AG04450 (cell line): Measurements from ENCODE around the gene ARHGEF5. TPM values are rescaled to one million over a fixed set of nuclear protein-coding genes. Genes with fewer than 3 reads are reported as not detected.
"Not testable (repeated sequence)": the region's sequence is repeated elsewhere in the genome, so short reads cannot be mapped to it uniquely, and the experiment has no call there.

Source experiments
- CTCF ChIA-PET: fragments of 300-600, 350-600 bp; formaldehyde crosslinking; extraction: SDS; loops from one replicate; lab custom pipeline; 2022; ENCODE audit warnings: antibody characterized with exemption, inconsistent platforms; lab: Charles Lee
- POLR2A ChIA-PET: fragments of 350-600 bp; formaldehyde crosslinking; extraction: SDS; loops from one replicate; lab custom pipeline; 2021; ENCODE audit warnings: antibody characterized with exemption, inconsistent platforms; lab: Yijun Ruan, JAX
- DNase-seq: peaks from one replicate; pipeline ENCODE4 v3.0.0-alpha.2; 2011; ENCODE audit warnings: low read depth, low spot score
- H3K27ac ChIP-seq: one replicate; pipeline ENCODE4 v1.5.1; 2012; ENCODE audit warnings: low read depth, low read length, control low read depth
- H3K27me3 ChIP-seq: one replicate; pipeline ENCODE4 v1.6.0; 2012; ENCODE audit warnings: low read length; ENCODE audit not compliant: control insufficient read depth, insufficient read depth
- H3K4me3 ChIP-seq: 2 replicates; pipeline ENCODE4 v1.5.1; 2011; ENCODE audit warnings: mild to moderate bottlenecking, low read depth, low read length, control low read depth
- H3K9me3 ChIP-seq: 2 replicates; pipeline ENCODE4 v1.5.1; 2012; ENCODE audit warnings: low read length; ENCODE audit not compliant: control insufficient read depth, insufficient read depth
- CTCF ChIP-seq: IDR thresholded peaks from 2 replicates; pipeline ENCODE4 v1.5.1; 2011; ENCODE audit warnings: low read depth, low read length, control low read depth, inconsistent platforms
- polyA plus RNA-seq: library from polyadenylated mRNA; depleted of rRNA; stranded (reverse); fragments of >200 nt; gene quantifications from 2 replicates; pipeline ENCODE4 v1.2.3, GENCODE V29; 2011; rRNA removed

The ARHGEF5 gene
- polyA plus RNA-seq, 1 experiment, result 0.47 TPM

DNA sequence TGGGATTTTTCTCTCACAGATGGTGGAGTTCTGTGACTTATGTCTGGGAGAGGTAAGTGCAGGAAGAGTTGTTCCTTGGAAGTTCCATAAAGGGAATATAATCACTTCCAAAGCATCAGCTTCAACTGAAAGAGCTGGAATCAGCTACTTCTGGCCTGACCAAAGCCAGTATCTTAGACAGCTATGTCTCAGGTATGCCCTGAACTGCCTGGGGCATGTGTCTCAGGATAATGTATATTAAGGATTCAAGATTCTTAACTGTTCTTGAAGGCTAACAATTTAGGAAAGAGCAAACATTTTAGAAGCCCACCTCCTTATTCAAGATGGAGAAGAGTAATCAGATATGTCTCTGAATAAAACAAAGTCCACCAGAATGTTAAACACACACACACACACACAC, 60.7 kb downstream of the ARHGEF5 start:
- no peak for TF ChIP-seq CTCF
- H3K9me3 ChIP-seq, result peaks cover 10% of the 10 kb centered on the region; the same call in 1 of the 2 replicates
- H3K27ac ChIP-seq, result no peak overlapping the region
- no peak for DNase-seq
- no peaks in the 10 kb centered on the region for H3K27me3 ChIP-seq
- no peak overlapping the region for H3K4me3 ChIP-seq
- POLR2A ChIA-PET, result no interaction called here
- CTCF ChIA-PET, result interaction anchor here (0.6 kb wide), 1 partner anchor 22 kb away, joined by 3 read pairs; no protein-coding TSS in a partner anchor

DNA sequence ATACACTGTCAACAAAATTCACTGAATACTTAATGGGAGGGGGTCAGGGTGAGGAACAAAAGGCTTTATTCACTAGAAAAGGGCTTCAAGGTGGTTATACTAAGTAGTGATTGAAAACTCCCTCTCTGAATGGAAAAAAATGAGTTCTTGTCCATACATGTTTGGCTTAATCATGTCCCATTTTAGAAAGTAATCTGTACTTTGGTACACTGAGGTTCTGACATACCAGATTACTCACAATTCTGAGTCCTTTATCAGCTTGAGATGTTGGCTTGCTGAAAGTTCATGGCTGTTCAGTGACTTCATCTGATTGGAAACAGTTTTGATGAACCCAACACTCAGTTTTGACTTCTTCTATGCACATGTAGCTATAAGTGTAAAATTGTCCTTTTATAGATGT, 61.1 kb downstream of the ARHGEF5 start:
- Histone ChIP-seq H3K27ac (no peak overlapping the region), H3K4me3 (no peak overlapping the region), H3K27me3 (no peaks in the 10 kb centered on the region), H3K9me3 (peaks cover 7% of the 10 kb centered on the region; the same call in 1 of the 2 replicates)
- no peak for DNase-seq
- CTCF ChIA-PET, result no interaction called here
- POLR2A ChIA-PET, result no interaction called here
- TF ChIP-seq CTCF, result no peak

- POLR2A ChIA-PET, H3K9me3 ChIP-seq, DNase-seq, H3K27ac ChIP-seq, H3K4me3 ChIP-seq, H3K27me3 ChIP-seq, CTCF ChIA-PET: not testable (repeated sequence)
Observed at GRCh38 chr7:144418931-144419330, 63.7 kb downstream of the ARHGEF5 start.

GRCh38 chr7:144427539-144427938, 72.3 kb downstream of the ARHGEF5 start:
- H3K27me3 ChIP-seq, DNase-seq, H3K4me3 ChIP-seq, H3K27ac ChIP-seq, POLR2A ChIA-PET, H3K9me3 ChIP-seq, CTCF ChIA-PET: not testable (repeated sequence)

DNA sequence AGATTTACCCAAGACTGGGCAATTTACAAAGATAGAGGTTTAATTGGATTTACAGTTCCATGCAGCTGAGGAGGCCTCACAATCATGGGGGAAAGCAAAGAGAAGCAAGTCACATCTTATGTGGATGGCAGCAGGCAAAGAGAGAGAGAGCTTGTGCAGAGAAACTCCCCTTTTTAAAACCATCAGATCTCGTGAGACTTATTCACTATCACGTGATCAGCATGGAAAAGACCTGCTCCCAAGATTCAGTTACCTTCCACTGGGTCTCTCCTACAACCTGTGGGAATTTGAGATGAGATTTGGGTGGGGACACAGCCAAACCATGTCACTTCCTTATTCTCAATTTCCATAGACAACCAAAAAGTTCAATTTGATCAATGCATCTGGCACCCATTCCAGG, 73.2 kb downstream of the ARHGEF5 start:
- H3K4me3 ChIP-seq, result no peak overlapping the region
- peaks cover 10% of the 10 kb centered on the region for H3K9me3 ChIP-seq
- no peaks in the 10 kb centered on the region for H3K27me3 ChIP-seq
- TF ChIP-seq CTCF, result no peak
- no peak for DNase-seq
- no peak overlapping the region for H3K27ac ChIP-seq
- ChIA-PET CTCF (no interaction called here), POLR2A (no interaction called here)

Other genes with a start within 250 kb of the ARHGEF5 start
- gene OR2A2, start 245.8 kb upstream of the ARHGEF5 start, polyA plus RNA-seq, result not detected in 2 replicates
- gene OR2A14, start 232.2 kb upstream of the ARHGEF5 start, polyA plus RNA-seq, result not detected in 2 replicates
- gene CTAGE4, start 171.9 kb upstream of the ARHGEF5 start, polyA plus RNA-seq, result 0.04 TPM in 1 of 2 replicates, not detected in the other
- gene ARHGEF35, start 159.6 kb upstream of the ARHGEF5 start, polyA plus RNA-seq, result 0.10 and 0.20 TPM in 2 replicates
- gene OR2A42, start 115.8 kb upstream of the ARHGEF5 start, polyA plus RNA-seq, result not detected in 2 replicates
- 0.06 TPM in 1 of 2 replicates, not detected in the other for gene OR2A7, start 90.6 kb upstream of the ARHGEF5 start, polyA plus RNA-seq
- 0.16 TPM in 1 of 2 replicates, not detected in the other for gene CTAGE8, start 86.1 kb upstream of the ARHGEF5 start, polyA plus RNA-seq
- gene OR2A1, start 43.0 kb upstream of the ARHGEF5 start, polyA plus RNA-seq, result not detected in 2 replicates
- not detected in 2 replicates for gene NOBOX, start 48.3 kb downstream of the ARHGEF5 start, polyA plus RNA-seq